Natural killer cell (primary cell): Measurements from ENCODE around the gene SDCBP2. TPM values are rescaled to one million over a fixed set of nuclear protein-coding genes. Genes with fewer than 3 reads are reported as not detected.

Experiments
- ATAC-seq, 3 donors: fragments of 150-1000 bp in 2 of 3; fragments of 200-7000 bp in 1 of 3; cut with Tn5 transposase; 1 replicate in 1 of 3; 2 replicates in 2 of 3; pipeline ENCODE4 v1.10.0; 2021; ENCODE audit warnings: mild to moderate bottlenecking in 2 of 3, moderate library complexity in 2 of 3
- DNase-seq, 2 donors: peaks; one replicate each; pipeline versions ENCODE4 v3.0.0 to v3.0.0-alpha.2; 2013 to 2021; ENCODE audit warnings: mixed read lengths in 1 of 2
- H3K27ac ChIP-seq: one replicate; pipeline ENCODE4 v1.5.1; 2013; ENCODE audit warnings: mild to moderate bottlenecking, low read length
- H3K27me3 ChIP-seq: one replicate; pipeline ENCODE4 v1.6.1; 2013; ENCODE audit warnings: low read length; ENCODE audit not compliant: control insufficient read depth, insufficient read depth
- H3K36me3 ChIP-seq: one replicate; pipeline ENCODE4 v1.6.1; 2013; ENCODE audit warnings: low read length; ENCODE audit not compliant: control insufficient read depth, insufficient read depth
- H3K4me1 ChIP-seq: one replicate; pipeline ENCODE4 v1.6.1; 2013; ENCODE audit warnings: low read length; ENCODE audit not compliant: control insufficient read depth, insufficient read depth
- H3K4me3 ChIP-seq: one replicate; pipeline ENCODE4 v1.5.1; 2013; ENCODE audit warnings: low read length
- H3K9me3 ChIP-seq: one replicate; pipeline ENCODE4 v1.6.1; 2013; ENCODE audit warnings: low read length; ENCODE audit not compliant: control insufficient read depth, insufficient read depth
- H3K27ac Mint-ChIP-seq, 2 donors: one replicate each; pipeline ENCODE4 v1.8.0; 2022; ENCODE audit warnings: mild to moderate bottlenecking in 2 of 2, mixed read lengths in 2 of 2, moderate library complexity in 1 of 2
- H3K27me3 Mint-ChIP-seq, 2 donors: one replicate each; pipeline ENCODE4 v1.8.0; 2022; ENCODE audit warnings: low read depth in 2 of 2, mixed read lengths in 2 of 2
- H3K36me3 Mint-ChIP-seq: one replicate; pipeline ENCODE4 v1.8.0; 2022; ENCODE audit warnings: mixed read lengths
- H3K4me1 Mint-ChIP-seq, 2 donors: one replicate each; pipeline ENCODE4 v1.8.0; 2022; ENCODE audit warnings: mixed read lengths in 2 of 2
- H3K4me3 Mint-ChIP-seq: one replicate; pipeline ENCODE4 v1.8.0; 2022; ENCODE audit warnings: mild to moderate bottlenecking, moderate library complexity, mixed read lengths
- H3K9me3 Mint-ChIP-seq, 2 donors: one replicate each; pipeline ENCODE4 v1.8.0; 2022; ENCODE audit warnings: mixed read lengths in 2 of 2
- CTCF ChIP-seq: fragments of 200-600 bp; IDR thresholded peaks from one replicate; pipeline ENCODE4 v1.8.0; 2022; ENCODE audit warnings: antibody characterized with exemption
- WGBS: methylation state at CpG from one replicate; pipeline ENCODE4 v1.1.7; 2013; ENCODE audit warnings: missing lambda C conversion rate; ENCODE audit not compliant: insufficient coverage; 5-methylcytosine and 5-hydroxymethylcytosine counted together
- intact Hi-C: fragments of 100-400 bp; cut with micrococcal nuclease; formaldehyde crosslinking; loops from one replicate; pipeline ENCODE4 v1.14.2; 2022
- total RNA-seq, 4 donors: library from RNA; stranded (reverse); fragments of 120-200 nt in 1 of 4; gene quantifications; one replicate each; pipeline versions ENCODE4 v1.2.3 to v1.2.4, GENCODE V29; 2013 to 2022

Gene SDCBP2
- total RNA-seq, 3 donors from 2014 or later (not counting 1 experiment from before 2014, with no cell fraction given), result 2.0 to 2.7 (median 2.6) TPM

- H3K4me1 Mint-ChIP-seq, result peaks cover 17 to 32% of the 10 kb centered on the region in 2 donors
- Histone ChIP-seq H3K9me3 (no peaks in the 10 kb centered on the region), H3K4me1 (peaks cover 6% of the 10 kb centered on the region), H3K27me3 (no peaks in the 10 kb centered on the region), H3K4me3 (no peak overlapping the region), H3K27ac (no peak overlapping the region), H3K36me3 (peaks cover 4% of the 10 kb centered on the region)
- TF ChIP-seq CTCF, result no peak
- no peak overlapping the region for H3K4me3 Mint-ChIP-seq
- WGBS, result 95% methylated on average over 11 of the region's 11 CpGs
- no peaks in the 10 kb centered on the region for H3K27me3 Mint-ChIP-seq
- intact Hi-C loops, result no loop called here
- DNase-seq (no peak), ATAC-seq (no peak)
- H3K27ac Mint-ChIP-seq, result no peak overlapping the region
- no peaks in the 10 kb centered on the region for H3K9me3 Mint-ChIP-seq
- H3K36me3 Mint-ChIP-seq, result no peaks in the 10 kb centered on the region
Observed at GRCh38 chr20:1333462-1334369, 4.8 kb upstream of the SDCBP2 start.

DNA sequence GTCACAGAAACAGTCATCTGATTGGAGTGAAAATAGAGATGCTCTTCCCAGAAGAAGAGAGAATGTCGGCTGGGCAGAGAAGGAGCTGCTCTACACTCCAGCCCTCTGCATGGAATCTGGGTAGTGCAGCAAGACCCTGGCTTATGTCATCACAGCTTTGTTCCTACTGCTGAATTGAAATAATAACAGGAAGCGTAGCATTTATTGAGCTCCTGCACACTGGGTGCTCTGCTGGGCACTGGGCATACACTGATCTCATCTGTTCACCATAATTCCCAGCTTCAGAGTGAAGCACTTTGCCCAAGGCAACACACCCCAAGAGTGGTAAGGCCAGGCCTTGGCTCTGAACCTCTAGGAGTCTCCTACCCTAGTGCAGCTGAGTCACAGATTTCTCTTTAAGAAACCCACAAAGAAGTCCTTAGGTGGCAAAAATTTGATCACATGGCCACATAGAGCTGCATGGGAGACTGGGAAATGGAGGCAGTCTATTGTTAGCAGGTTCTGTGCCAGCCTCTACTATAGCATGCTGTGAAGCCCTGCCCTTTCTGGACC lies 3.9 kb upstream of the SDCBP2 start:
- H3K27ac Mint-ChIP-seq, result no peak overlapping the region
- Histone ChIP-seq H3K27me3 (no peaks in the 10 kb centered on the region), H3K4me3 (no peak overlapping the region), H3K27ac (no peak overlapping the region), H3K4me1 (peaks cover 6% of the 10 kb centered on the region), H3K9me3 (no peaks in the 10 kb centered on the region), H3K36me3 (peaks cover 4% of the 10 kb centered on the region)
- no peak for DNase-seq
- peaks cover 16 to 31% of the 10 kb centered on the region in 2 donors for H3K4me1 Mint-ChIP-seq
- intact Hi-C loops, result no loop called here
- 94% methylated on average over 2 of the region's 2 CpGs for WGBS
- ATAC-seq, result no peak
- no peaks in the 10 kb centered on the region for H3K27me3 Mint-ChIP-seq
- no peaks in the 10 kb centered on the region for H3K9me3 Mint-ChIP-seq
- H3K36me3 Mint-ChIP-seq, result no peaks in the 10 kb centered on the region
- no peak overlapping the region for H3K4me3 Mint-ChIP-seq
- TF ChIP-seq CTCF, result no peak

GRCh38 chr20:1331801-1332453 lies 3.0 kb upstream of the SDCBP2 start:
- no peak for TF ChIP-seq CTCF
- ATAC-seq (no peak), DNase-seq (no peak)
- Histone ChIP-seq H3K4me3 (no peak overlapping the region), H3K36me3 (peaks cover 4% of the 10 kb centered on the region), H3K9me3 (no peaks in the 10 kb centered on the region), H3K27me3 (no peaks in the 10 kb centered on the region), H3K4me1 (peaks cover 3% of the 10 kb centered on the region), H3K27ac (no peak overlapping the region)
- Mint-ChIP-seq H3K9me3 (no peaks in the 10 kb centered on the region), H3K4me3 (no peak overlapping the region), H3K4me1 (peaks cover 7 to 24% of the 10 kb centered on the region in 2 donors), H3K27me3 (no peaks in the 10 kb centered on the region), H3K36me3 (no peaks in the 10 kb centered on the region), H3K27ac (peak overlapping the region in 1 of 2 donors; percentile 72)
- intact Hi-C loops, result no loop called here
- WGBS, result 94% methylated on average over 6 of the region's 6 CpGs
